Fibroblast of pulmonary artery (primary cell): ENCODE results near the gene CYP26C1.

ENCODE experiments used
- DNase-seq: peaks from one replicate; pipeline ENCODE4 v3.0.0-alpha.2; 2010; ENCODE audit warnings: low read depth
- H3K4me3 ChIP-seq: replicated peaks from 2 replicates; pipeline ENCODE4 v1.5.1; 2011; ENCODE audit warnings: low read depth, mild to moderate bottlenecking, control low read depth, low read length, moderate library complexity
- CTCF ChIP-seq: IDR thresholded peaks from 2 replicates; pipeline ENCODE4 v1.5.1; 2011; ENCODE audit warnings: mild to moderate bottlenecking, control low read depth, low read length, inconsistent platforms; ENCODE audit errors: missing control alignments

Gene CYP26C1

GRCh38 chr10:93115661-93116383 lies 55.2 kb downstream of the CYP26C1 start:
- peak; percentile 64 for DNase-seq
- TF ChIP-seq CTCF: peak; percentile 60
- H3K4me3 ChIP-seq: no peak overlapping the region
